GM23338 (cell line): Measurements from ENCODE around the gene COL1A2. TPM values are rescaled to one million over a fixed set of nuclear protein-coding genes. Genes with fewer than 3 reads are reported as not detected.

Experiments used
- ATAC-seq: fragments of 200-7000 bp; cut with Tn5 transposase; 3 replicates; pipeline ENCODE4 v1.9.1; 2020
- DNase-seq: peaks from one replicate; pipeline ENCODE4 v3.0.0-alpha.2; 2015; ENCODE audit warnings: low spot score
- H2AFZ ChIP-seq: fragments of 200-600 bp; sonication (generic); 2 replicates; pipeline ENCODE4 v1.8.0; 2016; ENCODE audit warnings: antibody characterized with exemption, mild to moderate bottlenecking, moderate library complexity
- H3F3A ChIP-seq: fragments of 200-600 bp; sonication (generic); replicated peaks from 2 replicates; pipeline ENCODE4 v1.8.0; 2017; ENCODE audit warnings: antibody characterized with exemption, mixed run types, low read depth
- H3K27ac ChIP-seq: fragments of 200-600 bp; sonication (generic); 2 replicates; pipeline ENCODE4 v1.6.1; 2016; ENCODE audit warnings: low read depth
- H3K27me3 ChIP-seq: fragments of 200-600 bp; sonication (generic); 2 replicates; pipeline ENCODE4 v1.8.0; 2016; ENCODE audit warnings: mild to moderate bottlenecking, mixed run types, moderate library complexity; ENCODE audit not compliant: insufficient read depth
- H3K36me3 ChIP-seq: fragments of 200-600 bp; sonication (generic); 2 replicates; pipeline ENCODE4 v1.8.0; 2016; ENCODE audit warnings: mild to moderate bottlenecking; ENCODE audit not compliant: insufficient read depth
- H3K4me1 ChIP-seq: fragments of 200-600 bp; sonication (generic); 2 replicates; pipeline ENCODE4 v1.8.0; 2016; ENCODE audit warnings: mild to moderate bottlenecking, moderate library complexity; ENCODE audit not compliant: insufficient read depth
- H3K4me2 ChIP-seq: fragments of 200-600 bp; sonication (generic); 2 replicates; pipeline ENCODE4 v1.7.1; 2017; ENCODE audit warnings: mixed run types
- H3K4me3 ChIP-seq: fragments of 200-600 bp; sonication (generic); 2 replicates; pipeline ENCODE4 v1.6.1; 2016; ENCODE audit warnings: mixed run types
- H3K79me2 ChIP-seq: fragments of 200-600 bp; sonication (generic); replicated peaks from 2 replicates; pipeline ENCODE4 v1.8.0; 2017; ENCODE audit warnings: mild to moderate bottlenecking; ENCODE audit not compliant: insufficient read depth
- H3K9me2 ChIP-seq: fragments of 200-600 bp; sonication (generic); 2 replicates; pipeline ENCODE4 v1.8.0; 2017; ENCODE audit not compliant: insufficient read depth
- H4K20me1 ChIP-seq: fragments of 200-600 bp; sonication (generic); replicated peaks from 2 replicates; pipeline ENCODE4 v1.8.0; 2017; ENCODE audit warnings: mild to moderate bottlenecking; ENCODE audit not compliant: insufficient read depth
- H3K27ac Mint-ChIP-seq: 2 replicates; pipeline ENCODE4 v1.8.0; 2020; ENCODE audit warnings: inconsistent platforms, mild to moderate bottlenecking, moderate library complexity, mixed read lengths
- H3K27me3 Mint-ChIP-seq: 3 replicates; pipeline ENCODE4 v1.8.0; 2022; ENCODE audit warnings: low read depth, mild to moderate bottlenecking, moderate library complexity, mixed read lengths, inconsistent platforms; ENCODE audit not compliant: insufficient read depth, poor library complexity
- H3K36me3 Mint-ChIP-seq: 3 replicates; pipeline ENCODE4 v1.8.0; 2021; ENCODE audit warnings: low read depth, mild to moderate bottlenecking, inconsistent platforms, moderate library complexity, mixed read lengths
- H3K4me1 Mint-ChIP-seq: 3 replicates; pipeline ENCODE4 v1.8.0; 2020; ENCODE audit warnings: mild to moderate bottlenecking, inconsistent platforms, mixed read lengths
- H3K4me3 Mint-ChIP-seq: 3 replicates; pipeline ENCODE4 v1.8.0; 2021; ENCODE audit warnings: moderate library complexity, mild to moderate bottlenecking, inconsistent platforms, mixed read lengths
- H3K9me3 Mint-ChIP-seq: 3 replicates; pipeline ENCODE4 v1.8.0; 2020; ENCODE audit warnings: moderate library complexity, mild to moderate bottlenecking, inconsistent platforms, mixed read lengths
- CTCF ChIP-seq, 2 experiments: fragments of 200-600 bp in 1 of 2; sonication (generic) in 1 of 2; conservative IDR thresholded peaks; 2 replicates each; pipeline versions ENCODE4 v1.5.1 to v1.6.1; 2016 to 2017; ENCODE audit warnings: antibody characterized with exemption in 2 of 2, low read depth in 2 of 2, mild to moderate bottlenecking in 2 of 2, moderate library complexity in 1 of 2
- JUNB ChIP-seq: IDR thresholded peaks from one replicate; pipeline ENCODE4 v1.6.1; 2016; ENCODE audit warnings: antibody characterized with exemption; ENCODE audit not compliant: unreplicated experiment
- ZNF114 ChIP-seq: fragments of 250-450 bp; sonication (Bioruptor Pico); IDR thresholded peaks from 2 replicates; pipeline ENCODE4 v1.5.0; 2020; ENCODE audit warnings: mild to moderate bottlenecking, moderate library complexity
- ZNF462 ChIP-seq: fragments of 250-450 bp; sonication (Bioruptor Pico); IDR thresholded peaks from 2 replicates; pipeline ENCODE4 v1.5.0; 2020; ENCODE audit warnings: mild to moderate bottlenecking, moderate library complexity
- polyA plus RNA-seq: library from polyadenylated mRNA; unstranded; fragments of >200 nt; fragmentation: Nextera tagmentation; extraction: Ambion mirVana; gene quantifications from 2 replicates; pipeline ENCODE4 v1.2.1, GENCODE V29; 2016
- total RNA-seq: library from RNA; depleted of rRNA; stranded (reverse); fragments of >200 nt; shearing (Covaris generic); gene quantifications from 2 replicates; pipeline ENCODE4 v1.2.3, GENCODE V29; 2014

COL1A2 gene
- total and polyA plus RNA-seq, 2 experiments from 2014 or later = 32.0 to 67.0 TPM

GRCh38 chr7:94449151-94449725 is 54.5 kb downstream of the COL1A2 start:
- Mint-ChIP-seq H3K27ac (no peak overlapping the region), H3K27me3 (peaks cover 3% of the 10 kb centered on the region), H3K4me1 (peaks cover 3% of the 10 kb centered on the region; the same call in 1 of the 3 replicates), H3K4me3 (no peak overlapping the region), H3K9me3 (no peaks in the 10 kb centered on the region), H3K36me3 (no peaks in the 10 kb centered on the region)
- Histone ChIP-seq H2AFZ (no peak overlapping the region), H4K20me1 (no peaks in the 10 kb centered on the region), H3K79me2 (no peaks in the 10 kb centered on the region), H3K4me3 (no peak overlapping the region), H3F3A (no peaks in the 10 kb centered on the region), H3K4me1 (no peaks in the 10 kb centered on the region), H3K27ac (no peak overlapping the region), H3K4me2 (no peak overlapping the region), H3K9me2 (no peaks in the 10 kb centered on the region), H3K36me3 (no peaks in the 10 kb centered on the region), H3K27me3 (no peaks in the 10 kb centered on the region)
- ATAC-seq = peak; percentile 36
- DNase-seq = peak; percentile 63
- TF ChIP-seq ZNF114 (no peak), JUNB (no peak), CTCF (conservative IDR thresholded peaks at IDR 0.05; ENCODE audit: low read depth in 2 of 2) (peak; percentile 60 to 78), ZNF462 (CRISPR knock-in tag) (no peak)
